AG09309 (cell line): ENCODE data around the gene LARGE1.

ENCODE experiments used
- DNase-seq: peaks from one replicate; pipeline ENCODE4 v3.0.0-alpha.2; 2010; ENCODE audit warnings: low read depth
- H3K4me3 ChIP-seq: 2 replicates; pipeline ENCODE4 v1.5.1; 2011; ENCODE audit warnings: mild to moderate bottlenecking, low read depth, low read length, moderate library complexity; ENCODE audit not compliant: control insufficient read depth
- CTCF ChIP-seq: IDR thresholded peaks from 2 replicates; pipeline ENCODE4 v1.5.1; 2011; ENCODE audit warnings: mild to moderate bottlenecking, low read depth, low read length, inconsistent platforms; ENCODE audit not compliant: insufficient read depth, control insufficient read depth; ENCODE audit errors: missing control alignments

Gene LARGE1

GRCh38 chr22:33811686-33812085, 108.6 kb downstream of the LARGE1 start:
- no peak overlapping the region for H3K4me3 ChIP-seq
- TF ChIP-seq CTCF = no peak
- DNase-seq = no peak

GRCh38 chr22:33811208-33811607, 109.1 kb downstream of the LARGE1 start:
- no peak overlapping the region for H3K4me3 ChIP-seq
- no peak for DNase-seq
- TF ChIP-seq CTCF = no peak

GRCh38 chr22:33807470-33807869, 112.8 kb downstream of the LARGE1 start:
- no peak overlapping the region for H3K4me3 ChIP-seq
- no peak for DNase-seq
- no peak for TF ChIP-seq CTCF

GRCh38 chr22:33806191-33806590, 114.1 kb downstream of the LARGE1 start:
- no peak overlapping the region for H3K4me3 ChIP-seq
- no peak for TF ChIP-seq CTCF
- no peak for DNase-seq

- no peak overlapping the region for H3K4me3 ChIP-seq
- TF ChIP-seq CTCF = no peak
- peak; percentile 80 for DNase-seq
These were observed 116.6 kb downstream of the LARGE1 start for GRCh38 chr22:33803371-33804282.

GRCh38 chr22:33798401-33798800, 121.9 kb downstream of the LARGE1 start:
- no peak for DNase-seq
- no peak for TF ChIP-seq CTCF
- no peak overlapping the region for H3K4me3 ChIP-seq
